ENCODE results near the gene NCSTN. TPM values are rescaled to one million over a fixed set of nuclear protein-coding genes. Genes with fewer than 3 reads are reported as not detected.
A peak's percentile ranks its signal among the peaks of the same experiment; 100 is the strongest.

NCSTN gene
- total RNA-seq, 1 donor from 2014 or later: 50.6 TPM

GRCh38 chr1:160406131-160406968, 63.2 kb downstream of the NCSTN start:
- peaks cover 39% of the 10 kb centered on the region for H3K4me1 ChIP-seq
- intact Hi-C loops (cut with DNase I): no loop called here
- no peaks in the 10 kb centered on the region for H3K36me3 ChIP-seq
- no peak overlapping the region for H3K4me3 ChIP-seq
- peak overlapping the region; percentile 41 for H3K27ac ChIP-seq
- no peaks in the 10 kb centered on the region for H3K9me3 ChIP-seq
- DNase-seq (ENCODE audit: extremely low spot score in 2 of 2): no peak
- no peaks in the 10 kb centered on the region for H3K27me3 ChIP-seq
- TF ChIP-seq POLR2AphosphoS5 (IDR thresholded peaks at IDR 0.05; ENCODE audit: insufficient read depth in 1 of 2, low read depth in 1 of 2): no peak

GRCh38 chr1:160407839-160408801, 64.9 kb downstream of the NCSTN start:
- Histone ChIP-seq H3K9me3 (no peaks in the 10 kb centered on the region), H3K4me3 (no peak overlapping the region), H3K4me1 (peaks cover 32% of the 10 kb centered on the region), H3K36me3 (no peaks in the 10 kb centered on the region), H3K27me3 (no peaks in the 10 kb centered on the region), H3K27ac (peak overlapping the region; percentile 41)
- no peak for TF ChIP-seq CTCF (IDR thresholded peaks at IDR 0.05)
- TF ChIP-seq POLR2A (IDR thresholded peaks at IDR 0.05): no peak
- TF ChIP-seq POLR2AphosphoS5 (IDR thresholded peaks at IDR 0.05; ENCODE audit: insufficient read depth in 1 of 2, low read depth in 1 of 2): no peak
- intact Hi-C loops (cut with DNase I): no loop called here
- DNase-seq (ENCODE audit: extremely low spot score in 2 of 2): no peak

Small RNAs within 50 kb of the gene (small RNA-seq; reads per million reads assigned to genes)
- gene RF00019 (not detected), gene RNU4-42P (not detected)

Other genes with a start within 250 kb of the NCSTN start
- gene IGSF8, start 244.8 kb upstream of the NCSTN start, total RNA-seq: 21.6 TPM
- gene ATP1A2, start 227.6 kb upstream of the NCSTN start, total RNA-seq: 11.0 TPM
- not detected for gene ATP1A4, start 191.8 kb upstream of the NCSTN start, total RNA-seq
- gene CASQ1, start 152.8 kb upstream of the NCSTN start, total RNA-seq: not detected
- 89.1 TPM for gene PEA15, start 138.0 kb upstream of the NCSTN start, total RNA-seq
- gene DCAF8, start 80.8 kb upstream of the NCSTN start, total RNA-seq: 145 TPM
- gene PEX19, start 58.2 kb upstream of the NCSTN start, total RNA-seq: 47.9 TPM
- gene COPA, start 133 bp upstream of the NCSTN start, total RNA-seq: 106 TPM
- gene NHLH1, start 23.7 kb downstream of the NCSTN start, total RNA-seq: not detected
- gene VANGL2, start 57.2 kb downstream of the NCSTN start, total RNA-seq: 11.0 TPM
- gene SLAMF6, start 179.9 kb downstream of the NCSTN start, total RNA-seq: 8.6 TPM
- 8.1 TPM for gene CD84, start 236.1 kb downstream of the NCSTN start, total RNA-seq